ENCODE data around the gene APOO. TPM values are rescaled to one million over a fixed set of nuclear protein-coding genes. Genes with fewer than 3 reads are reported as not detected.

Gene APOO
- total RNA-seq, 1 donor from 2014 or later = 8.6 TPM

DNA sequence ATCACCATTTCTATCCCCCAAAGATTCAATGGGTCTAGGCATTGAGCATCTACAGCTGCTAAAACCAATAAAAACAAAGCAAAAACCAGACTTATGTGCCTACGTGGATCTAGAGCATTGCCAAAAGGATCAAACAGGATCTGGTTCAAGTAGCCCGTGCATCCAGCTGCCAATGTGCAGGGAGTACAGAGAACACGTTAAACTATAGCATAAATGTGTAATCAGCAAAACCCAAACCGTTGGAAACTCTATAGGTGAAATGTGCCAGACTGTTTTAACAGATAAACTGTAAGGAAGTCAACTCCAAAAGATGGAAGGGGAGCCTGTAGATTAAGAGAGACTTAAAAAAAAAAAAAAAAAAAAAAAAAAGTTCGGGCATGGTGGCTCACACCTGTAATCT is 58.5 kb downstream of the APOO start:
- intact Hi-C loops (cut with DNase I) = no loop called here

DNA sequence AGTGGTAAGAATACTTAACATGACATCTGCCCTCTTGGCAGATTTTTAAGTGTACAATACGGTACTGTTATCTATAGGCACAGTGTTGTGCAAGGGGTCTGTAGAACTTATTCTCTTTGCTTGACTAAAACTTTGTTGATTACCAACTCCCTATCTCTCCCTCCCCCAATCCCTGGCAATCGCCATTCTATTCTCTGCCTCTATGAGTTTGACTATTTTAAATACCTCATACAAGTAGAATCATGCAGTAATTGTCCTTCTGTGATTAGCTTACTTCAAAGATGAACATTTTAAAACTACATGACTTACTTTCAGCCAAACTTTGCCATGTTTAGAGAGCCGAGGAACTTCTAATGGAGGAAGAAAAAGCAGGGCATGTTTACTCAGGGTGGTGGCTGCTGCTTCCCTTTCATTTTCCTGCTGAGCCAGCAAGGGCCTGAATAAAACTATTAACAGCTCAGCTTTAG is 62.4 kb downstream of the APOO start:
- no peak overlapping the region for H3K4me3 ChIP-seq

More for the DNA sequence above, 58.5 kb downstream of the APOO start:
- no peaks in the 10 kb centered on the region for H3K9me3 ChIP-seq
- H3K27me3 ChIP-seq = no peaks in the 10 kb centered on the region
- no peak overlapping the region for H3K4me3 ChIP-seq
- H3K4me1 ChIP-seq = no peaks in the 10 kb centered on the region
- no peak for TF ChIP-seq POLR2A (IDR thresholded peaks at IDR 0.05)
- TF ChIP-seq POLR2AphosphoS5 (IDR thresholded peaks at IDR 0.05; ENCODE audit: insufficient read depth in 1 of 2, low read depth in 1 of 2) = no peak
- TF ChIP-seq CTCF (IDR thresholded peaks at IDR 0.05) = no peak
- no peak for DNase-seq (ENCODE audit: extremely low spot score in 2 of 2)
- H3K36me3 ChIP-seq = no peaks in the 10 kb centered on the region
- H3K27ac ChIP-seq = no peak overlapping the region

GRCh38 chrX:23844502-23845138 is 63.1 kb downstream of the APOO start:
- Histone ChIP-seq H3K36me3 (no peaks in the 10 kb centered on the region), H3K4me1 (no peaks in the 10 kb centered on the region), H3K4me3 (no peak overlapping the region), H3K9me3 (no peaks in the 10 kb centered on the region), H3K27ac (peak overlapping the region; percentile 6), H3K27me3 (no peaks in the 10 kb centered on the region)
- no peak for DNase-seq (ENCODE audit: extremely low spot score in 2 of 2)
- TF ChIP-seq POLR2AphosphoS5 (IDR thresholded peaks at IDR 0.05; ENCODE audit: insufficient read depth in 1 of 2, low read depth in 1 of 2) (no peak), POLR2A (IDR thresholded peaks at IDR 0.05) (no peak), CTCF (IDR thresholded peaks at IDR 0.05) (no peak)
- intact Hi-C loops (cut with DNase I) = no loop called here

More for the DNA sequence above, 62.4 kb downstream of the APOO start:
- DNase-seq (ENCODE audit: extremely low spot score in 2 of 2) = no peak
- no peak for TF ChIP-seq POLR2AphosphoS5 (IDR thresholded peaks at IDR 0.05; ENCODE audit: insufficient read depth in 1 of 2, low read depth in 1 of 2)
- TF ChIP-seq CTCF (IDR thresholded peaks at IDR 0.05) = no peak
- no peak for TF ChIP-seq POLR2A (IDR thresholded peaks at IDR 0.05)
- Histone ChIP-seq H3K36me3 (no peaks in the 10 kb centered on the region), H3K27ac (peak overlapping the region; percentile 6), H3K9me3 (no peaks in the 10 kb centered on the region), H3K4me1 (no peaks in the 10 kb centered on the region), H3K27me3 (no peaks in the 10 kb centered on the region)
- intact Hi-C loops (cut with DNase I) = no loop called here

DNA sequence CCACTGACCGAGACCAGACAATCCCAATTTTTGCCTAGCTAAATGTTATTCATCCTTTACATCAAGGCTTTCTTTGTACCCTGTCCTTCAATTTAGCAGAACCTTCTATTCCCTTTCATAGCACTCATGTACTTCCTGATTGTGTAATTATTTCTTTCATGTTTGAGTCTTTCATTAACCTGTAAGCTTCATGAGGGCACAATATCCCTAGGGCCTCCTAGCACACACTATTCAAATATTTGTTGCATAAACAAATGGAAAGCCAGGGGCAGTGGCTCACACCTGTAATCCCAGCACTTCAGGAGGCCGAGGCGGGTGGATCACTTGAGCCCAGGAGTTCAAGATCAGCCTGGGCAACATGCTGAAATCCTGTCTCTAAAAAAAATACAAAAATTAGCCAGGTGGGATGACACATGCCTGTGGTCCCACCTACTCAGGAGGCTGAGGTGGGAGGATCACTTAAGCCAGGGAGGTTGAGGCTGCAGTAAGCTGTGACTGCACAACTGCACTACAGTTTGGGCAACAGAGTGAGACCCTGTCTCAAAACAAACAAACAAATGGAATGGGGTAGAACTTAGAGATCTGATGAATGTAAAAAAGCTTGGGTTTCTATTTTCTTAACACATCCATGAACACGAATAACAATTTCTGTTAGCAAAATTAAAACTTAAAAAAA is 65.8 kb downstream of the APOO start:
- intact Hi-C loops (cut with DNase I) = no loop called here
- H3K9me3 ChIP-seq = no peaks in the 10 kb centered on the region
- no peaks in the 10 kb centered on the region for H3K4me1 ChIP-seq
- H3K27ac ChIP-seq = no peak overlapping the region
- no peak for DNase-seq (ENCODE audit: extremely low spot score in 2 of 2)
- H3K36me3 ChIP-seq = no peaks in the 10 kb centered on the region
- no peak overlapping the region for H3K4me3 ChIP-seq
- no peaks in the 10 kb centered on the region for H3K27me3 ChIP-seq
- no peak for TF ChIP-seq POLR2A (IDR thresholded peaks at IDR 0.05)
- no peak for TF ChIP-seq CTCF (IDR thresholded peaks at IDR 0.05)
- no peak for TF ChIP-seq POLR2AphosphoS5 (IDR thresholded peaks at IDR 0.05; ENCODE audit: insufficient read depth in 1 of 2, low read depth in 1 of 2)

GRCh38 chrX:23840674-23841073 is 67.1 kb downstream of the APOO start:
- Histone ChIP-seq H3K4me3 (no peak overlapping the region), H3K27me3 (no peaks in the 10 kb centered on the region), H3K4me1 (no peaks in the 10 kb centered on the region), H3K9me3 (no peaks in the 10 kb centered on the region), H3K36me3 (no peaks in the 10 kb centered on the region), H3K27ac (no peak overlapping the region)
- TF ChIP-seq CTCF (IDR thresholded peaks at IDR 0.05) = no peak
- no peak for TF ChIP-seq POLR2A (IDR thresholded peaks at IDR 0.05)
- no peak for TF ChIP-seq POLR2AphosphoS5 (IDR thresholded peaks at IDR 0.05; ENCODE audit: insufficient read depth in 1 of 2, low read depth in 1 of 2)
- intact Hi-C loops (cut with DNase I) = no loop called here
- no peak for DNase-seq (ENCODE audit: extremely low spot score in 2 of 2)

Data from vagina (tissue), 2 donors.